ENCODE data around the gene SPRY4. TPM values are rescaled to one million over a fixed set of nuclear protein-coding genes. Genes with fewer than 3 reads are reported as not detected.

Gene SPRY4
- total RNA-seq, 1 donor from 2014 or later: 74.2 TPM

DNA sequence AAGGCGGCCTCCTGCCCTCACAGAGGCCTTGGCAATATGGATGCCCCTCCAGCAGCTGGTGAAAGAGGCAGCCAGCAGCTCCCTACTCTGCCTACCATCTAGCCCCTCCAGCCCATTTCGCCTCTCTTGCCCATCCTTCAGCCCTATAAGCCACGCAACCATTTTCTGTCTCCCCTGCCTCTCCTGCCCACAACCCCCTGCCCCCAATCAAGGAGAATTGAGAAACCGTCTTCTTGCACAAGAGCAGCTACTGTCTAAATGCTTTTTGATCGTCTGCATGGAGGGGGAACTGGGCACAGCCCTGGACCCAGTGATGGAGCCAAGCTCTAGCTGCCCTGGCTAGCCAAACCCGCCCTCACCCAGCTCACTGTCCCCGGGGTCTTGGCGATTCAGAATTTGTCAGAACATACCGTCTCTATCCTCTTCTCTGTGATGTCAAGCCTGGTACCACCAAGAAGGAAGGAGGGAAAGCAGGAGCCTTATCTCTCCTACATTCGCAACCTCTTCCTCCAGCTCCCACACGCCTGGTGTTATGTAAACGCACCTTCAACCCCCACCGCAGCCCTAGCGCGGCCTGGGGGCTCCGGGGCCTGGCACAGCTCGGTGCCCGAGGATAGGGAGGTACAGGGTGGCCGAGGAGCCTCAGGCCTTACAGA is 1.2 kb downstream of the SPRY4 start:
- Mint-ChIP-seq H3K27me3 (ENCODE audit: unreplicated experiment) (peaks cover 9% of the 10 kb centered on the region), H3K9me3 (ENCODE audit: unreplicated experiment) (no peaks in the 10 kb centered on the region)

GRCh38 chr5:142322747-142323479 is 1.9 kb downstream of the SPRY4 start:
- H3K9me3 Mint-ChIP-seq (ENCODE audit: unreplicated experiment): no peaks in the 10 kb centered on the region
- peak overlapping the region; percentile 61 for H3K27ac Mint-ChIP-seq (ENCODE audit: unreplicated experiment)
- TF ChIP-seq, protein P1, sequence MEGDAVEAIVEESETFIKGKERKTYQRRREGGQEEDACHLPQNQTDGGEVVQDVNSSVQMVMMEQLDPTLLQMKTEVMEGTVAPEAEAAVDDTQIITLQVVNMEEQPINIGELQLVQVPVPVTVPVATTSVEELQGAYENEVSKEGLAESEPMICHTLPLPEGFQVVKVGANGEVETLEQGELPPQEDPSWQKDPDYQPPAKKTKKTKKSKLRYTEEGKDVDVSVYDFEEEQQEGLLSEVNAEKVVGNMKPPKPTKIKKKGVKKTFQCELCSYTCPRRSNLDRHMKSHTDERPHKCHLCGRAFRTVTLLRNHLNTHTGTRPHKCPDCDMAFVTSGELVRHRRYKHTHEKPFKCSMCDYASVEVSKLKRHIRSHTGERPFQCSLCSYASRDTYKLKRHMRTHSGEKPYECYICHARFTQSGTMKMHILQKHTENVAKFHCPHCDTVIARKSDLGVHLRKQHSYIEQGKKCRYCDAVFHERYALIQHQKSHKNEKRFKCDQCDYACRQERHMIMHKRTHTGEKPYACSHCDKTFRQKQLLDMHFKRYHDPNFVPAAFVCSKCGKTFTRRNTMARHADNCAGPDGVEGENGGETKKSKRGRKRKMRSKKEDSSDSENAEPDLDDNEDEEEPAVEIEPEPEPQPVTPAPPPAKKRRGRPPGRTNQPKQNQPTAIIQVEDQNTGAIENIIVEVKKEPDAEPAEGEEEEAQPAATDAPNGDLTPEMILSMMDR (IDR thresholded peaks at IDR 0.05; ENCODE audit: unreplicated experiment): no peak
- no peak for DNase-seq (ENCODE audit: low spot score)
- H3K36me3 Mint-ChIP-seq (ENCODE audit: low read depth, unreplicated experiment): peaks cover 27% of the 10 kb centered on the region
- H3K4me1 Mint-ChIP-seq (ENCODE audit: unreplicated experiment): peaks cover 67% of the 10 kb centered on the region
- peak overlapping the region; percentile 99 for H3K4me3 Mint-ChIP-seq (ENCODE audit: unreplicated experiment)
- peaks cover 9% of the 10 kb centered on the region for H3K27me3 Mint-ChIP-seq (ENCODE audit: unreplicated experiment)

More for the DNA sequence above, 1.2 kb downstream of the SPRY4 start:
- TF ChIP-seq, protein P1 (IDR thresholded peaks at IDR 0.05; ENCODE audit: unreplicated experiment): no peak
- Mint-ChIP-seq H3K4me3 (ENCODE audit: unreplicated experiment) (peak overlapping the region; percentile 99), H3K27ac (ENCODE audit: unreplicated experiment) (peak overlapping the region; percentile 80), H3K4me1 (ENCODE audit: unreplicated experiment) (peaks cover 64% of the 10 kb centered on the region), H3K36me3 (ENCODE audit: low read depth, unreplicated experiment) (peaks cover 20% of the 10 kb centered on the region)
- no peak for DNase-seq (ENCODE audit: low spot score)

DNA sequence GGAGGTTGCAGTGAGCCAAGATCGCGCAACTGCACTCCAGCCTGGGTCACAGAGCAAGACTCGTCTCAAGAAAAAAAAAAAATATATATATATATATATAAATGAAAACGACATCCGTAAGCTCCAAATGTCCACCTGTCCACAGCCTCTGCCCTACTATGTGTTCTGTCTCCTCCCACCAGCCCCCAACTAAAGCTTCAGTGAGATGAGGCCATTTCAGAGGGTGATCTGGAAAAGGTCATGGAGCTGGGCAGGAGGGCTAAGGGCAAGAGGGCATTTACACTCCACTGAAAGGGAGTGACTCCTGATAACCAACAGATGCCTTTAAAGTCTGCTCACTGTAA is 2.4 kb downstream of the SPRY4 start:
- H3K4me1 Mint-ChIP-seq (ENCODE audit: unreplicated experiment): peaks cover 67% of the 10 kb centered on the region
- H3K36me3 Mint-ChIP-seq (ENCODE audit: low read depth, unreplicated experiment): peaks cover 29% of the 10 kb centered on the region
- no peak for DNase-seq (ENCODE audit: low spot score)
- peak overlapping the region; percentile 61 for H3K27ac Mint-ChIP-seq (ENCODE audit: unreplicated experiment)
- TF ChIP-seq, protein P1 (IDR thresholded peaks at IDR 0.05; ENCODE audit: unreplicated experiment): no peak
- H3K4me3 Mint-ChIP-seq (ENCODE audit: unreplicated experiment): peak overlapping the region; percentile 99
- peaks cover 8% of the 10 kb centered on the region for H3K27me3 Mint-ChIP-seq (ENCODE audit: unreplicated experiment)
- H3K9me3 Mint-ChIP-seq (ENCODE audit: unreplicated experiment): no peaks in the 10 kb centered on the region

GRCh38 chr5:142320851-142321560 is 3.8 kb downstream of the SPRY4 start:
- peaks cover 6% of the 10 kb centered on the region for H3K27me3 Mint-ChIP-seq (ENCODE audit: unreplicated experiment)
- H3K27ac Mint-ChIP-seq (ENCODE audit: unreplicated experiment): peak overlapping the region; percentile 55
- peaks cover 69% of the 10 kb centered on the region for H3K4me1 Mint-ChIP-seq (ENCODE audit: unreplicated experiment)
- no peaks in the 10 kb centered on the region for H3K9me3 Mint-ChIP-seq (ENCODE audit: unreplicated experiment)
- H3K4me3 Mint-ChIP-seq (ENCODE audit: unreplicated experiment): peak overlapping the region; percentile 87
- TF ChIP-seq, protein P1 (IDR thresholded peaks at IDR 0.05; ENCODE audit: unreplicated experiment): no peak
- H3K36me3 Mint-ChIP-seq (ENCODE audit: low read depth, unreplicated experiment): peaks cover 32% of the 10 kb centered on the region
- DNase-seq (ENCODE audit: low spot score): no peak
